Measurements from ENCODE around the gene CBR3. TPM values are rescaled to one million over a fixed set of nuclear protein-coding genes. Genes with fewer than 3 reads are reported as not detected.

Gene CBR3
- total RNA-seq, 1 donor from 2014 or later: 2.8 TPM

DNA sequence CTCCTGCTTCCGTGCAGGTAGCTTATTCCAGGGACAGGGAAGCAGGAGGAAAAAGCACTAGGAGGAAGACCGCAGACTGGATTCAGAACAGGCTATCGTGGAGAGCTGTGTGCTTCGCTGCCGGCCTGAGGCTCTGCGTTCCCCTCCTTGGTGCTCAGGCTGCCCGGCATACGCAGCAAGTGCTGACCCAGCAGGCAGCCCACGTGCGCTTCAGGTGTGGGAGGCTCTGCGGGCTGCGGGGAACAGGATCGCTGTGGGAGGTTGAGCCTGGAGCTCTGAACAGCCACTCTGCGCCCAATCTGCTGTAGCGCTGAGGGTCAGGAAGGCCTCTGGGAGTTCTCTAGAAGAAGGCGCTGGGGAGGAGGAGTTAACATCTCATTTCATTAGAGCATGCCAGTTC is 49.7 kb downstream of the CBR3 start:
- no peak overlapping the region for H3K4me3 Mint-ChIP-seq (ENCODE audit: unreplicated experiment)
- H3K79me2 ChIP-seq (ENCODE audit: insufficient read depth, low read length): peaks cover 3% of the 10 kb centered on the region
- H3K4me3 ChIP-seq (ENCODE audit: insufficient read depth, low read depth, low read length): no peak overlapping the region
- H3K9me3 Mint-ChIP-seq (ENCODE audit: unreplicated experiment): no peaks in the 10 kb centered on the region
- H3K9ac ChIP-seq (ENCODE audit: low read length): no peak overlapping the region
- DNase-seq (ENCODE audit: low read depth) (no peak), FAIRE-seq (no peak)
- peaks cover 6% of the 10 kb centered on the region for H3K4me1 Mint-ChIP-seq (ENCODE audit: low read depth, unreplicated experiment)
- no peaks in the 10 kb centered on the region for H3K36me3 ChIP-seq (ENCODE audit: insufficient read depth, low read length)
- no peaks in the 10 kb centered on the region for H3K4me1 ChIP-seq (ENCODE audit: insufficient read depth, low read length)
- no peak overlapping the region for H2AFZ ChIP-seq (ENCODE audit: low read depth, low read length)
- peaks cover 9% of the 10 kb centered on the region for H3K36me3 Mint-ChIP-seq (ENCODE audit: low read depth, unreplicated experiment)
- no peak for TF ChIP-seq EZH2 (IDR thresholded peaks at IDR 0.05; ENCODE audit: insufficient read depth, low read length)
- TF ChIP-seq, protein P1, sequence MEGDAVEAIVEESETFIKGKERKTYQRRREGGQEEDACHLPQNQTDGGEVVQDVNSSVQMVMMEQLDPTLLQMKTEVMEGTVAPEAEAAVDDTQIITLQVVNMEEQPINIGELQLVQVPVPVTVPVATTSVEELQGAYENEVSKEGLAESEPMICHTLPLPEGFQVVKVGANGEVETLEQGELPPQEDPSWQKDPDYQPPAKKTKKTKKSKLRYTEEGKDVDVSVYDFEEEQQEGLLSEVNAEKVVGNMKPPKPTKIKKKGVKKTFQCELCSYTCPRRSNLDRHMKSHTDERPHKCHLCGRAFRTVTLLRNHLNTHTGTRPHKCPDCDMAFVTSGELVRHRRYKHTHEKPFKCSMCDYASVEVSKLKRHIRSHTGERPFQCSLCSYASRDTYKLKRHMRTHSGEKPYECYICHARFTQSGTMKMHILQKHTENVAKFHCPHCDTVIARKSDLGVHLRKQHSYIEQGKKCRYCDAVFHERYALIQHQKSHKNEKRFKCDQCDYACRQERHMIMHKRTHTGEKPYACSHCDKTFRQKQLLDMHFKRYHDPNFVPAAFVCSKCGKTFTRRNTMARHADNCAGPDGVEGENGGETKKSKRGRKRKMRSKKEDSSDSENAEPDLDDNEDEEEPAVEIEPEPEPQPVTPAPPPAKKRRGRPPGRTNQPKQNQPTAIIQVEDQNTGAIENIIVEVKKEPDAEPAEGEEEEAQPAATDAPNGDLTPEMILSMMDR (IDR thresholded peaks at IDR 0.05; ENCODE audit: insufficient read depth, low read depth, low read length): no peak
- H3K27me3 Mint-ChIP-seq (ENCODE audit: low read depth, unreplicated experiment): no peaks in the 10 kb centered on the region
- H3K27ac Mint-ChIP-seq (ENCODE audit: unreplicated experiment): no peak overlapping the region
- no peaks in the 10 kb centered on the region for H3K9me3 ChIP-seq (ENCODE audit: insufficient read depth, low read depth, low read length)
- H3K4me2 ChIP-seq (ENCODE audit: low read length): no peak overlapping the region
- peaks cover 13% of the 10 kb centered on the region for H4K20me1 ChIP-seq (ENCODE audit: insufficient read depth, low read length)
- H3K27me3 ChIP-seq (ENCODE audit: insufficient read depth, low read length): no peaks in the 10 kb centered on the region
- H3K27ac ChIP-seq (ENCODE audit: low read depth, low read length): no peak overlapping the region

DNA sequence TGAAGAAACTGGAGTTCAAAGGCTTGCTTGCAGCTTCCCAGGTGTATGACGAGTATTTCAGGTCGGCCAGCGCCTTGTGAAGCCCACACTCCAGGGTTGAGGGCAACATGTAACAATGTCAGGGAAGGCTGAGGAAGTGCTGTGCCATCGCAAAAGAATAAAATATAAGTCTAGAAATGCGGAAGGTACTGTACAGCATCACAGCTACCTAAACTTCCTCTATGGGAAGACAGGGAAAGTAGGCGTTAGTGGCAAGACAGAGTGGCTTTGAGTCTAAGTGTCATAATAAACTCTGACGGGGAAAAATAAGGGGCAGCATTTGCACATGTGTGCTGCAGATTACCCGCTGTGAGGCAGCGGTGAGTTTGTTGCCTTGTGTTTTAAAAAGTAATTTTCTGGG is 50.6 kb downstream of the CBR3 start:
- Histone ChIP-seq H3K4me1 (ENCODE audit: insufficient read depth, low read length) (no peaks in the 10 kb centered on the region), H4K20me1 (ENCODE audit: insufficient read depth, low read length) (peaks cover 13% of the 10 kb centered on the region), H3K4me3 (ENCODE audit: insufficient read depth, low read depth, low read length) (no peak overlapping the region), H3K36me3 (ENCODE audit: insufficient read depth, low read length) (no peaks in the 10 kb centered on the region), H3K9ac (ENCODE audit: low read length) (no peak overlapping the region), H3K27ac (ENCODE audit: low read depth, low read length) (no peak overlapping the region), H3K4me2 (ENCODE audit: low read length) (no peak overlapping the region), H3K27me3 (ENCODE audit: insufficient read depth, low read length) (no peaks in the 10 kb centered on the region), H3K79me2 (ENCODE audit: insufficient read depth, low read length) (peaks cover 3% of the 10 kb centered on the region), H2AFZ (ENCODE audit: low read depth, low read length) (no peak overlapping the region), H3K9me3 (ENCODE audit: insufficient read depth, low read depth, low read length) (no peaks in the 10 kb centered on the region)
- H3K27me3 Mint-ChIP-seq (ENCODE audit: low read depth, unreplicated experiment): no peaks in the 10 kb centered on the region
- TF ChIP-seq EZH2 (IDR thresholded peaks at IDR 0.05; ENCODE audit: insufficient read depth, low read length): no peak
- TF ChIP-seq, protein P1 (IDR thresholded peaks at IDR 0.05; ENCODE audit: insufficient read depth, low read depth, low read length): no peak
- FAIRE-seq: no peak
- no peaks in the 10 kb centered on the region for H3K9me3 Mint-ChIP-seq (ENCODE audit: unreplicated experiment)
- peaks cover 9% of the 10 kb centered on the region for H3K36me3 Mint-ChIP-seq (ENCODE audit: low read depth, unreplicated experiment)
- H3K27ac Mint-ChIP-seq (ENCODE audit: unreplicated experiment): no peak overlapping the region
- no peak overlapping the region for H3K4me3 Mint-ChIP-seq (ENCODE audit: unreplicated experiment)
- no peak for DNase-seq (ENCODE audit: low read depth)
- H3K4me1 Mint-ChIP-seq (ENCODE audit: low read depth, unreplicated experiment): peaks cover 6% of the 10 kb centered on the region

DNA sequence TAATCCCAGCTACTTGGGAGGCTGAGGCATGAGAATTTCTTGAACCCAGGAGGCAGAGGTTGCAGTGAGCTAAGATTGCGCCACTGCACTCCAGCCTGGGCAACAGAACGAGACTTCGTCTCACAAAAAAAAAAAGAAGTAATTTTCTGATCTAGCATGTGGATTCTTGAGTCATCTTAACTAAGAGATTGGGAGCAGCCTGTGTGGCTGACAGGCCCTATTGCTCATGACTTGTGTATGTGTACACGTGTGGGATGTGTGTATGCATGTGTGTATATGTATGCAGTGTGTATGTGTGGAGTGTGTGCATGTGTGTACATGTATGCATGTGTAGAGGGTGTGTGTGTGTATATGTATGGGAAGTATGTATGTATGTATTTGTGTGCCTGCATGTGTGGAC is 51.2 kb downstream of the CBR3 start:
- TF ChIP-seq, protein P1 (IDR thresholded peaks at IDR 0.05; ENCODE audit: insufficient read depth, low read depth, low read length): no peak
- TF ChIP-seq EZH2 (IDR thresholded peaks at IDR 0.05; ENCODE audit: insufficient read depth, low read length): no peak
- H3K4me2 ChIP-seq (ENCODE audit: low read length): no peak overlapping the region
- no peak overlapping the region for H2AFZ ChIP-seq (ENCODE audit: low read depth, low read length)
- Mint-ChIP-seq H3K27me3 (ENCODE audit: low read depth, unreplicated experiment) (no peaks in the 10 kb centered on the region), H3K4me1 (ENCODE audit: low read depth, unreplicated experiment) (peaks cover 6% of the 10 kb centered on the region), H3K27ac (ENCODE audit: unreplicated experiment) (no peak overlapping the region), H3K4me3 (ENCODE audit: unreplicated experiment) (no peak overlapping the region), H3K36me3 (ENCODE audit: low read depth, unreplicated experiment) (peaks cover 12% of the 10 kb centered on the region), H3K9me3 (ENCODE audit: unreplicated experiment) (no peaks in the 10 kb centered on the region)
- H3K27ac ChIP-seq (ENCODE audit: low read depth, low read length): no peak overlapping the region
- H3K27me3 ChIP-seq (ENCODE audit: insufficient read depth, low read length): no peaks in the 10 kb centered on the region
- H3K4me3 ChIP-seq (ENCODE audit: insufficient read depth, low read depth, low read length): no peak overlapping the region
- no peaks in the 10 kb centered on the region for H3K4me1 ChIP-seq (ENCODE audit: insufficient read depth, low read length)
- peaks cover 3% of the 10 kb centered on the region for H3K79me2 ChIP-seq (ENCODE audit: insufficient read depth, low read length)
- no peaks in the 10 kb centered on the region for H3K36me3 ChIP-seq (ENCODE audit: insufficient read depth, low read length)
- H3K9ac ChIP-seq (ENCODE audit: low read length): no peak overlapping the region
- DNase-seq (ENCODE audit: low read depth) (no peak), FAIRE-seq (no peak)
- peaks cover 13% of the 10 kb centered on the region for H4K20me1 ChIP-seq (ENCODE audit: insufficient read depth, low read length)
- no peaks in the 10 kb centered on the region for H3K9me3 ChIP-seq (ENCODE audit: insufficient read depth, low read depth, low read length)
